Activated naive CD4-positive, alpha-beta T cell treated with anti-CD3 and anti-CD28 coated beads, Interleukin-2, amount 50 U/mL, for 16 hours (primary cell): ENCODE measurements around the gene RSRC1.
"Not testable (repeated sequence)": the region's sequence is repeated elsewhere in the genome, so short reads cannot be mapped to it uniquely, and the experiment has no call there.

Source experiments
- DNase-seq: peaks from one replicate; pipeline ENCODE4 v3.0.0-alpha.2; 2020

The RSRC1 gene

GRCh38 chr3:158134363-158134762 lies 24.5 kb downstream of the RSRC1 start:
- no peak for DNase-seq

GRCh38 chr3:158140396-158140795 lies 30.5 kb downstream of the RSRC1 start:
- DNase-seq: no peak

GRCh38 chr3:158148218-158148617 lies 38.3 kb downstream of the RSRC1 start:
- DNase-seq: no peak

GRCh38 chr3:158152186-158152585 lies 42.3 kb downstream of the RSRC1 start:
- no peak for DNase-seq

- DNase-seq: no peak
Measured at GRCh38 chr3:158158969-158159368, 49.1 kb downstream of the RSRC1 start.

GRCh38 chr3:158159714-158160113 lies 49.8 kb downstream of the RSRC1 start:
- no peak for DNase-seq

- DNase-seq: no peak
Measured at GRCh38 chr3:158160958-158161357, 51.1 kb downstream of the RSRC1 start.

- no peak for DNase-seq
Measured at GRCh38 chr3:158165141-158165655, 55.3 kb downstream of the RSRC1 start.

GRCh38 chr3:158165730-158166129 lies 55.8 kb downstream of the RSRC1 start:
- no peak for DNase-seq

GRCh38 chr3:158166223-158166622 lies 56.3 kb downstream of the RSRC1 start:
- no peak for DNase-seq

GRCh38 chr3:158167737-158168557 lies 58.1 kb downstream of the RSRC1 start:
- DNase-seq: no peak

GRCh38 chr3:158169091-158169491 lies 59.2 kb downstream of the RSRC1 start:
- no peak for DNase-seq

GRCh38 chr3:158181096-158181495 lies 71.2 kb downstream of the RSRC1 start:
- DNase-seq: no peak

- DNase-seq: no peak
Measured at GRCh38 chr3:158185711-158186110, 75.8 kb downstream of the RSRC1 start.

- no peak for DNase-seq
Measured at GRCh38 chr3:158200955-158201354, 91.1 kb downstream of the RSRC1 start.

- no peak for DNase-seq
Measured at GRCh38 chr3:158205324-158205723, 95.4 kb downstream of the RSRC1 start.

GRCh38 chr3:158205994-158206393 lies 96.1 kb downstream of the RSRC1 start:
- DNase-seq: no peak

- DNase-seq: no peak
Measured at GRCh38 chr3:158210067-158210466, 100.2 kb downstream of the RSRC1 start.

- DNase-seq: no peak
Measured at GRCh38 chr3:158213461-158213860, 103.6 kb downstream of the RSRC1 start.

GRCh38 chr3:158217992-158218391 lies 108.1 kb downstream of the RSRC1 start:
- DNase-seq: no peak

GRCh38 chr3:158220575-158220974 lies 110.7 kb downstream of the RSRC1 start:
- DNase-seq: no peak

- no peak for DNase-seq
Measured at GRCh38 chr3:158221426-158221825, 111.5 kb downstream of the RSRC1 start.

- no peak for DNase-seq
Measured at GRCh38 chr3:158226429-158226828, 116.5 kb downstream of the RSRC1 start.

- not testable (repeated sequence) for DNase-seq
Measured at GRCh38 chr3:158228942-158229341, 119.1 kb downstream of the RSRC1 start.

- DNase-seq: no peak
Measured at GRCh38 chr3:158233791-158234190, 123.9 kb downstream of the RSRC1 start.
